Measurements from ENCODE around the gene KRT78. TPM values are rescaled to one million over a fixed set of nuclear protein-coding genes. Genes with fewer than 3 reads are reported as not detected.

Gene KRT78
- total and polyA plus RNA-seq, 2 experiments from 2014 or later = not detected

DNA sequence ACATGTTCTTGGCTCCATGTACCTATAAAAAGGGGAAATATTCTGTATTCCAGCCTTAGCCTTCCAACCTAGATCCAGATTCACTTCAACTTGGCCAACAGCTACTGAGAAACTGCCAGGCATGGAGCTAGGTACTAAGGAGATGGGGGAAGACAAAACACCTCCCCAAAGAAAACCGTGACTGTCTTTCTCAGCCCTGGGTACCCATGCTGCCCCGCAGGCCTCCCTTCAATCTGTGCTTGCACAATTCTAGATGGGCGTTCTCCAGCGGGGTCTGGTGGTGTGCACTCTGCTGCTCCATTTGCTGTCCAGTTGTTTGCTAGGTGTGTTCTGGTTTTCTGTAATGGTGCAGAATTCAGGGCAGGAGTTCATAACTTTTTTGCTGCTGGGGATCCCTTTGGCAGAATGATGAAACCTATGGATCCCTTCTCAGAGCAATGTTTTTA lies 34.1 kb downstream of the KRT78 start:
- no peaks in the 10 kb centered on the region for H3K27me3 ChIP-seq
- H3K27ac ChIP-seq = no peak overlapping the region
- no peaks in the 10 kb centered on the region for H3K9me3 ChIP-seq (ENCODE audit: low read depth)
- no peak overlapping the region for H3K4me3 ChIP-seq
- no peaks in the 10 kb centered on the region for H3K4me1 ChIP-seq (ENCODE audit: low read depth)
- H3K36me3 ChIP-seq = no peaks in the 10 kb centered on the region
- TF ChIP-seq, protein P1, sequence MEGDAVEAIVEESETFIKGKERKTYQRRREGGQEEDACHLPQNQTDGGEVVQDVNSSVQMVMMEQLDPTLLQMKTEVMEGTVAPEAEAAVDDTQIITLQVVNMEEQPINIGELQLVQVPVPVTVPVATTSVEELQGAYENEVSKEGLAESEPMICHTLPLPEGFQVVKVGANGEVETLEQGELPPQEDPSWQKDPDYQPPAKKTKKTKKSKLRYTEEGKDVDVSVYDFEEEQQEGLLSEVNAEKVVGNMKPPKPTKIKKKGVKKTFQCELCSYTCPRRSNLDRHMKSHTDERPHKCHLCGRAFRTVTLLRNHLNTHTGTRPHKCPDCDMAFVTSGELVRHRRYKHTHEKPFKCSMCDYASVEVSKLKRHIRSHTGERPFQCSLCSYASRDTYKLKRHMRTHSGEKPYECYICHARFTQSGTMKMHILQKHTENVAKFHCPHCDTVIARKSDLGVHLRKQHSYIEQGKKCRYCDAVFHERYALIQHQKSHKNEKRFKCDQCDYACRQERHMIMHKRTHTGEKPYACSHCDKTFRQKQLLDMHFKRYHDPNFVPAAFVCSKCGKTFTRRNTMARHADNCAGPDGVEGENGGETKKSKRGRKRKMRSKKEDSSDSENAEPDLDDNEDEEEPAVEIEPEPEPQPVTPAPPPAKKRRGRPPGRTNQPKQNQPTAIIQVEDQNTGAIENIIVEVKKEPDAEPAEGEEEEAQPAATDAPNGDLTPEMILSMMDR (IDR thresholded peaks at IDR 0.05; ENCODE audit: low read depth, low read length) = no peak
- no peak for DNase-seq (ENCODE audit: low read depth in 1 of 2, low spot score in 1 of 2)

DNA sequence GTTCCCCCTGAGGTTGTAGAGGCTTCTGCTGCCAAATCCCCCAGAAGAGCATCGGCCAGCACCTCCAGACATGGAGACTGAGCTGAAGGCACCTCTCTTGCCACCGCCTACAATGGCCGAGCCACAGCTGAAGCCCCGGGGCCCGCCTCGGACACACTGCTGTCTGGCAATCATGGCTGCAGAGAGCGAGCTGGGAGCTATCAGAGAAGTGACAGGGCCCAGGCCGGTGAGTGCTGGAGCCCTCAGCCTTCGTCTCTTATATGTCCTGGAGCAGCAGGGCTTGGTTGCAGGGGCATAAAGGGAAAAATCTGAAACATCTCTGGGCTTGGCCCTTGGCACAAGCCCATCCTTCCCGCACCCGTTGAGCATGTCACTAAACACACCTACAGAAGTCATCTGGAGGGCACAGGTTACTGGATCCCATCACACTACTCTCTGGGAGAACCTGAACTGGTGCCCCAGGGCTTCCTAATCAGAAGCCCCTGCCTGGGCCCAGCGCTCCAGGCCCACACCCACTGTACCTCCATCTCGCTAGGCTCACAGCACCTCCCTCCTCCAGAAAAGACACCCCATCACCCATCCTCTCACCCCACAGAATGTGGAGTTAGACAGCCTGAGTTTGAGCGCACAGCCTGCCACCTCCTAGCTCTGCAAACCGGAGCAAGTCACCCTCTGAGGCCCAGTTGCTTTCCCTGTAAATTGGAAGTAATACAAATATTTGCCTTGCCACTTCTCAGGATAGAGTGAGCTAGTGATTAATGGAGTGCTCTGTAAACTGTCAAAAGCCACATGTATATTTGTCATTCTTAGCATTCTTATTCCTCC lies 34.7 kb downstream of the KRT78 start, which contains the start of gene KRT4:
Gene KRT4 (minus strand): TSS at position 232 of the 825 bp plus-strand sequence. CDS start 58 bp downstream, at position 174.
- H3K4me1 ChIP-seq (ENCODE audit: low read depth) = no peaks in the 10 kb centered on the region
- DNase-seq (ENCODE audit: low read depth in 1 of 2, low spot score in 1 of 2) = peak in 1 of 2 donors; percentile 27
- TF ChIP-seq, protein P1 (IDR thresholded peaks at IDR 0.05; ENCODE audit: low read depth, low read length) = no peak

DNA sequence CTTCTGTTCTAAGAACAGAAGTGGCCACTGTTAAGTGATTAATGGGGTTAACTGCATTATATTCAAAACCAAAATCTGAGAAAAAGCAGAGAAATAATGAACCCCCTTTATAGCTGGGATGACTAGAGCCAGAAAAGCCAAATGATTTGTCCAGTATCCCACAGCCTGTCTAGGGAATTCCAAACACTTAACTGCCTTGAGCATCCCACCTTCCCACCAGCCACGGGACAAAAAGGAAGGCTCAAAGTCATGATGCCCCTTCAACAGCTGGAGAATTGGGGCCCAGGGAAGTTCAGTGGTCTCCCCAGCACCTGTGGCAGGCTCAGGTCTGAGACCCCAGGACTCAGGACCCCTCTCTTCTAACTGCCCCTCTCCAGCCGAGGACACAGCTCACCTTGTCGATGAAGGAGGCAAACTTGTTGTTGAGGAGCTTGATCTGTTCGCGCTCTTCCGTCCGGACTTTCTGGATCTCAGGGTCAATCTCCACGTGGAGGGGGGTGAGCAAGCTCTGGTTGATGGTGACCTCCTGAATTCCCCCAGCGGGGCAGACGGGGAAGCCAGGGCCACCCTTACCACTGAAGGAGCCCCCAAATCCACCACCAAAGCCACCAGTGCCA lies 35.5 kb downstream of the KRT78 start:
- H3K4me3 ChIP-seq = no peak overlapping the region
- TF ChIP-seq, protein P1 (IDR thresholded peaks at IDR 0.05; ENCODE audit: low read depth, low read length) = no peak
- no peaks in the 10 kb centered on the region for H3K9me3 ChIP-seq (ENCODE audit: low read depth)
- H3K27me3 ChIP-seq = peaks cover 6% of the 10 kb centered on the region
- no peak for DNase-seq (ENCODE audit: low read depth in 1 of 2, low spot score in 1 of 2)
- H3K36me3 ChIP-seq = no peaks in the 10 kb centered on the region
- H3K4me1 ChIP-seq (ENCODE audit: low read depth) = no peaks in the 10 kb centered on the region
- H3K27ac ChIP-seq = no peak overlapping the region

More for the DNA sequence above, 34.7 kb downstream of the KRT78 start, which contains the start of gene KRT4:
- Histone ChIP-seq H3K27ac (no peak within 1 kb of the TSS), H3K4me3 (no peak within 1 kb of the TSS), H3K9me3 (ENCODE audit: low read depth) (no peaks in the 10 kb centered on the region), H3K36me3 (no peaks in the 10 kb centered on the region), H3K27me3 (peaks cover 1% of the 10 kb centered on the region)

DNA sequence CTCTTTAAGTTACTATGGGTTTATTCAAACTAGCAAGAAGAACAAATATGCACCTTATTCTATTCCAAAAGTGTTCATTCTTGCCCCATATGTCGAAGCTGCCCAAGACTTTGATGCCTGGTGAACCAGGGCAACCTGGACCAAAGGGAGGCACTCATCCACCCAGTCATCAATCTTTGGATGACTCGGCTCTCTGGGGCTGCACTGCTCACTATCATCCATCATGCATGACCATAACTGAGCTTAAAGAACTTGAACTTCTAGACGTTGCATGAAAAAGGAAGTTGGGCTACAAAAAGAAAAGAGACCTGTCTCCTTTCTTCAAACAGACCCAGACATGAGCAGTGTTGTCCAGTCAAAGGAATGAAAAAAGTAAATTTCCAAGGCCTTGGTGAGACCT lies 36.0 kb downstream of the KRT78 start:
- Histone ChIP-seq H3K4me1 (ENCODE audit: low read depth) (no peaks in the 10 kb centered on the region), H3K36me3 (no peaks in the 10 kb centered on the region), H3K27me3 (peaks cover 6% of the 10 kb centered on the region), H3K27ac (no peak overlapping the region), H3K4me3 (no peak overlapping the region), H3K9me3 (ENCODE audit: low read depth) (no peaks in the 10 kb centered on the region)
- TF ChIP-seq, protein P1 (IDR thresholded peaks at IDR 0.05; ENCODE audit: low read depth, low read length) = no peak
- DNase-seq (ENCODE audit: low read depth in 1 of 2, low spot score in 1 of 2) = no peak

DNA sequence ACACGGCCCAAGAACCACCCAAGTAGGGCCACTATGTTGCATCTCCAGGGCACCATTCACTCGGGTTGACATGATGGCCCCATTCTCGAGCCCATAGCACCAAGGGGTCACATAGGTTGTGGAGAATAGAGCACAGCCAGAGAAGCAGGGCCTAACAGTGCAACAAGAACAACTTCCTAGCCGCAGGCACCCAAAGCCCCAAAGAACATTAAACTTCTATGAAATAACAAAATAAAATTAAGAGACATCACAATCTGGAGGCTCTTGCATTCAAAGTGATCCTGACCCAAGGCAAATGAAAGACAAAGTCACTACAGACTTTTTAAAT lies 36.8 kb downstream of the KRT78 start:
- no peaks in the 10 kb centered on the region for H3K9me3 ChIP-seq (ENCODE audit: low read depth)
- H3K4me3 ChIP-seq = no peak overlapping the region
- peaks cover 6% of the 10 kb centered on the region for H3K27me3 ChIP-seq
- TF ChIP-seq, protein P1 (IDR thresholded peaks at IDR 0.05; ENCODE audit: low read depth, low read length) = no peak
- H3K27ac ChIP-seq = no peak overlapping the region
- H3K36me3 ChIP-seq = no peaks in the 10 kb centered on the region
- no peak for DNase-seq (ENCODE audit: low read depth in 1 of 2, low spot score in 1 of 2)
- no peaks in the 10 kb centered on the region for H3K4me1 ChIP-seq (ENCODE audit: low read depth)
